PFSK-1 (cell line): ENCODE data around the gene PTER.

Source experiments
- FOXP2 ChIP-seq: optimal IDR thresholded peaks from 2 replicates; pipeline ENCODE3; 2011; ENCODE audit warnings: borderline replicate concordance, control low read depth, inconsistent platforms; ENCODE audit not compliant: insufficient read depth; ENCODE audit errors: extremely low read length, extremely low read depth
- POLR2AphosphoS5 ChIP-seq: IDR thresholded peaks from 2 replicates; pipeline ENCODE4 v1.6.1; 2012; ENCODE audit warnings: low read depth, mild to moderate bottlenecking, control low read depth, low read length, moderate library complexity
- SIN3A ChIP-seq: IDR thresholded peaks from 2 replicates; pipeline ENCODE4 v1.6.1; 2012; ENCODE audit warnings: mild to moderate bottlenecking, low read length, moderate library complexity, borderline replicate concordance; ENCODE audit not compliant: insufficient read depth
- TAF1 ChIP-seq: IDR thresholded peaks from 2 replicates; pipeline ENCODE4 v1.6.1; 2012; ENCODE audit warnings: low read length, control low read depth, borderline replicate concordance; ENCODE audit not compliant: insufficient read depth
- TF ChIP-seq, protein P1 (sequence below), 2 experiments: IDR thresholded peaks; 2 replicates each; pipeline versions ENCODE4 v1.6.1 to v1.8.0; 2011 to 2012; ENCODE audit warnings: low read depth in 2 of 2, low read length in 2 of 2, control low read depth in 1 of 2, inconsistent platforms in 1 of 2, mild to moderate bottlenecking in 1 of 2, moderate library complexity in 1 of 2; ENCODE audit not compliant: insufficient read depth in 1 of 2

The PTER gene

DNA sequence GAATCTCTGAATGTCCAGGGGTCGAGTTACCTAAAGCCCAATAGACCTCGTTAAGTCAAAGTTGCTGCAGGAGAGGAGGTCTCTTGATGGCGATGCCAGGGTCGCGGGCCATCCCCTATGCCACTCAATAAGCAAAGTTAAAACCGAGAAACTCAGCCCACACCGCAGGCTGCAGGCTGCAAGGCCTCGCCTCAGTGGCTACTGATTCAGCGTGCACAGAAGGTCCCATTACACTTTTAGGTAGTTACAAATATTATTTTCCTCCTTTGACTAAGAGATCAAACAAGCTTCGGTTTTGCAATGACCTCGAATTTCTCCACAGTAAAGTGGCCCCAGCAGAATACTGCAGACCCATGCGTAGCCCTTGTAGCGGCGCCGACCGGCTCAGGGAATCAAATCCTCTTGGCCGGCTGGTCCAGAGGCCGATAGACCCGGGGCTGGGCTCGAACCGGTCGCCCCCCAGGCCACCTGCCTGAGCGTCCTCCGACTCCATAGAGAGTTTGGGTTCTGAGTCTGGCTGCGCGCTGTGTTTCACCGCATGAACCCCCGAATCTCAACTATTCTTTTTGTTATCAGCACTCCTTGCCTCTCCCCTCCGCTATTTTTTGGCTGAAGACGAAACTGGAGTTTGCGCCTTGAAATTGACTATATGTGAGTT, 82.6 kb downstream of the PTER start:
- TF ChIP-seq POLR2AphosphoS5 (no peak), FOXP2 (no peak), SIN3A (no peak), TAF1 (no peak)
- TF ChIP-seq, protein P1, sequence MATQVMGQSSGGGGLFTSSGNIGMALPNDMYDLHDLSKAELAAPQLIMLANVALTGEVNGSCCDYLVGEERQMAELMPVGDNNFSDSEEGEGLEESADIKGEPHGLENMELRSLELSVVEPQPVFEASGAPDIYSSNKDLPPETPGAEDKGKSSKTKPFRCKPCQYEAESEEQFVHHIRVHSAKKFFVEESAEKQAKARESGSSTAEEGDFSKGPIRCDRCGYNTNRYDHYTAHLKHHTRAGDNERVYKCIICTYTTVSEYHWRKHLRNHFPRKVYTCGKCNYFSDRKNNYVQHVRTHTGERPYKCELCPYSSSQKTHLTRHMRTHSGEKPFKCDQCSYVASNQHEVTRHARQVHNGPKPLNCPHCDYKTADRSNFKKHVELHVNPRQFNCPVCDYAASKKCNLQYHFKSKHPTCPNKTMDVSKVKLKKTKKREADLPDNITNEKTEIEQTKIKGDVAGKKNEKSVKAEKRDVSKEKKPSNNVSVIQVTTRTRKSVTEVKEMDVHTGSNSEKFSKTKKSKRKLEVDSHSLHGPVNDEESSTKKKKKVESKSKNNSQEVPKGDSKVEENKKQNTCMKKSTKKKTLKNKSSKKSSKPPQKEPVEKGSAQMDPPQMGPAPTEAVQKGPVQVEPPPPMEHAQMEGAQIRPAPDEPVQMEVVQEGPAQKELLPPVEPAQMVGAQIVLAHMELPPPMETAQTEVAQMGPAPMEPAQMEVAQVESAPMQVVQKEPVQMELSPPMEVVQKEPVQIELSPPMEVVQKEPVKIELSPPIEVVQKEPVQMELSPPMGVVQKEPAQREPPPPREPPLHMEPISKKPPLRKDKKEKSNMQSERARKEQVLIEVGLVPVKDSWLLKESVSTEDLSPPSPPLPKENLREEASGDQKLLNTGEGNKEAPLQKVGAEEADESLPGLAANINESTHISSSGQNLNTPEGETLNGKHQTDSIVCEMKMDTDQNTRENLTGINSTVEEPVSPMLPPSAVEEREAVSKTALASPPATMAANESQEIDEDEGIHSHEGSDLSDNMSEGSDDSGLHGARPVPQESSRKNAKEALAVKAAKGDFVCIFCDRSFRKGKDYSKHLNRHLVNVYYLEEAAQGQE (IDR thresholded peaks at IDR 0.05; ENCODE audit: insufficient read depth in 1 of 2, low read depth in 2 of 2, low read length in 2 of 2) = no peak

DNA sequence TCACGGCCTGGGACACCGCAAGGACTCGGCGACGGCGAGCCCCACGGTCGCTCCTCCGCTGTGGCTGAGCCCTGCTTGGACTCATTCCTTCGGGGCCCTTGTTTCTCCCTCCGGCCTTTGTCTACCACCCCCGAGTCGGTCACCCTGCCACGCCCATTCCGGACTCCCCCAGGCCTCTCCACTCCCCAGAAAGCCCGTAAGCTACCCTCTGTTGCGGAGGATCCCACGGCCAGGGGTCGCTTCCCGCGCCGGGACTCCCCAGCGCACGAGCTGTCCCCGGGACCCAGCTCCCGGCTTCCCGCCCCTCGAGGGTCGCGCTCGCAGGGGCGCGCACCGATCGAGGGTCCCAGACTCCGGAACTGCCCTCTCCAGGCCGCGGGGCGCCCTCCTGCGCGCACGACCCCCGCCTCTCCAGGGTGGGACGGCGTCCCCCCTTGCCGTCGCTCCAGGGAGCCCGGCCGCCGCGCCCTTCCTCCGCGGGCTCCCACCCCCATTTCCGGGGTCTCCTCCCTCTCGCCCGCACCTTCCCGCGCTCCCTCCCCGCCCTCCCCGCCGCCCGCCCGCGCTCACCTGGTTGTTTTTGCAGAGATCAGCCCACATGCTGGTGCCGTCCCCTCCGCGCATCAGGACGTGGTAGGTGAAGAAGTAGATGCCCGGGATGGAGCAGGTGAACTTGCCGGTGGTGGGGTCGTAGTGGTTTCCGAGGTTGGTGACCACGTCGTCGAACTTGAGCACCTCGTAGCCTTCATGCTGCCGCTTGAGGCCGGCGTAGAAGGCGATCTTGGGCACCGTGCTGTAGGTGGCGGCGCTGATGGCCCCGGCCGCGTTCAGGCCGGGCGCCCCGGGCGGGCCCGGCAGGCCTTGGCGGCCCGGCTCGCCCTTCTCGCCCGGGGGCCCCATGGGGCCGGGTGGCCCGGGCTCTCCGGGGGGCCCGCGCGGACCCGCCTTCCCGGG, 83.4 kb downstream of the PTER start:
- TF ChIP-seq SIN3A = no peak

DNA sequence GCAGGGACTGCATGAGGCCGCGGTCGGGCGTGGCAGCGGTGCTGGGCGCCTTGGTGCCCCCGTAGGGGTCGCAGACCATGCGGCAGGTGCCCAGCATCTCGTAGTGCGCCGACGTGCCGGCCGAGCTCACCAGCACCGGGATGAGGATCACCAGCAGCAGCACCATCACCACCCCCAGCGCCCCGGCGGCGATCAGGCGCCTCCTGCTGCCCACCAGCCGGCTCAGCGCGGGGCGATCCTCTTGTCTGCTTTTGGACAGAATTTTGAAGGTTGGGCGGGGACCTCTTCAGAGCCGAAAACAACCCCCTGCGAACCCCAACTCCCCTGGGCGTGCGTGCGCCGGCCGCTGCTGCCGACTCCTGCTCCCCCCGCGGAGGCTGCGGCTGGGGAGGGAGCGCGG, 84.1 kb downstream of the PTER start:
- TF ChIP-seq POLR2AphosphoS5 = no peak
- TF ChIP-seq TAF1 = no peak
- TF ChIP-seq, protein P1 (IDR thresholded peaks at IDR 0.05; ENCODE audit: insufficient read depth in 1 of 2, low read depth in 2 of 2, low read length in 2 of 2) = no peak
- no peak for TF ChIP-seq SIN3A
- TF ChIP-seq FOXP2 = no peak

DNA sequence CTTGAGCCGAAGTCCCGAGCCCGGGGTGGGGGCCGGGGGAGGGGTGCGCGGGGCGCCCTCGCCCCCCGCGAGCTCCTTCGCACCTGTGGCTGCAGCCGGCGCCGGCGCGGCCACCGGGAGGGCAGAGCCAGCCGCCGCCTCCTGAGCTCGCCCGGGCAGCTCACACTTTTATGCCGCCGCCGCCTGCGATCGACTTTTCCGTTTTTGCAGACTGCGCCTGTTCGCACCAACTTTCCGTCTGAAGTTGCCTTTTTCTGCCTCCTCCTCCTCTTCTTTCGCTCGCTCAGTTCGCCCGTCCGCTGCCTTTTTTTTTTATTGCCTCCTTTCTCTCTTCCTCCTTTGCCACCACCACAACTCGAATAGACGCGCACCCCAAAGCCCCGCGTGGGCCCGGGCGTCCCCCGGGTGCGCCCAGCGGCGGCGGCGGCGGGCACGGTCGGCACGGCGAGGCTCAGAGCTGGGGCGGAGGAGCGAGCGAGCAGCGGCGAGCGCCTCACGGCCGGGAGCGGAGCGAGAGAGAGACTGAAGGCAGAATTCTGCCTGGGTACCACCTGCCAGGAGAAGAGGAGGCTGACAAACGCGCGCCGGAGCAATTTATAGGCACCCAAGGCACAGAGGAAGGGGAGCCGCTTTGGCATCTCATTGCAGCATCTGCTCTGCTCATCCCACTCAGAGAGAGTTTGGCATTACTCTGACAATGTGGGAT, 84.7 kb downstream of the PTER start, which contains the start of gene C1QL3:
C1QL3 (minus strand) TSS at position 569 of the 706 bp plus-strand sequence. CDS start 814 bp downstream, outside the sequence.
- no peak for TF ChIP-seq SIN3A
- no peak for TF ChIP-seq POLR2AphosphoS5
- no peak for TF ChIP-seq TAF1
- no peak for TF ChIP-seq FOXP2
- TF ChIP-seq, protein P1 (IDR thresholded peaks at IDR 0.05; ENCODE audit: insufficient read depth in 1 of 2, low read depth in 2 of 2, low read length in 2 of 2) = no peak

DNA sequence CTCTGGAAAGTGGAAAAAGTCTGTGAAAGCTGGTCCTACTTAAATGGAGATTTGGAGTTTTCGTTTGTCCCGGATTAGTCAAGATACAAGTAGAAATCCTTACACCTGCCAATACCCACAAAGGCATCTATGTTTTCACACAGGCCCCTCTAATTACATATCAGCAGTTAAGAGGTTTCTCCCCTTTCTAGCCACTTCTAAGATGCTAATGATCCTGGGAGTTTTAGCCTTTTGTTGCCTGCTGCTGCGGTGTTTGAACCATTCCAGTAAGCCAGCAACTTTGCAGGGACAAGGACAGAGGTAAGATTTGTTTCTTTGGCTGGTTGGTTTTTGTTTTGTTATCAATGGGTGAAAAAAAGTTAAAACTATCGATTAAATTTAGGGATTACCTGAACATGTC, 90.6 kb downstream of the PTER start:
- TF ChIP-seq TAF1 (no peak), POLR2AphosphoS5 (no peak), FOXP2 (no peak), SIN3A (no peak)
- TF ChIP-seq, protein P1 (IDR thresholded peaks at IDR 0.05; ENCODE audit: insufficient read depth in 1 of 2, low read depth in 2 of 2, low read length in 2 of 2) = no peak
